NCI-H526 (cell line): ENCODE data around the gene TAB2.
"Not testable (repeated sequence)": the region's sequence is repeated elsewhere in the genome, so short reads cannot be mapped to it uniquely, and the experiment has no call there.

ENCODE experiments used
- DNase-seq, 2 experiments: peaks; one replicate each; lab custom pipeline; 2025; lab: John Stamatoyannopoulos, UW

TAB2 gene

DNA sequence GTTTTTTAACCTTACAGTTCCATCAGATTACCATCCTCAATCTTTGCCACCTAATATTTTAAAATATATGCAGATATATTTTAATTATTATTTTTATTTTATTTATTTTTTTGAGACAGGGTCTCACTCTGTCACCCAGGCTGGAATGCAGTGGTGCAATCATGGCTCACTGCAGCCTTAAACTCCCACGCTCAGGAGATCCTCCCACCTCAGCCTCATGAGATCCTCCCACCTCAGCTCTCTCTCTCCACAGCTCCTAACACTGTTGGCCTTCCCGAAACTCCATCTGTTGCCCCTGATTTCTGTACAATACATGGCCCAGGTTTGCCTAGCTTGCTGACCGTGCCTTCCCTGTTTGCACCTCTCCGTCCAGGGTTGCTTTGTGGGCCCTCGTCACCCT, 4.4 kb upstream of the TAB2 start:
- DNase-seq, result no peak

DNA sequence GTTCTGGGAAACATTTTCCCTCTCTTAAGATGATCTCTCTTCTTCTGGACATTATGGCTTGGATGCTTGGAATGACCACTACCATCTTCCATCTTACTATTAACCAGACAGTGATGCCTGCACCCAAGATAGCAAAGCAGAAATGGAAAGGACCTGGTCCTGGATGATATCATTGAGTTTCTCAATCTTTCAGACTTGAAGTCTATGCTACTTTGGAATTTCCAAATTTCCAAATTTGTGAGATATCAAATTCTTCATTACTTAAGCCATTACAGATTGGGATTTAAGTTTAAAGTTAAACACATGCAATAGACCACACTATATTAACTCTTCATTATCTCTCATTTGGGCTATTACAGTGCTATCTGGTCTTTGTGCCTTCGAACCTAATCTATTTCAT, 3.7 kb upstream of the TAB2 start:
- no peak for DNase-seq

DNA sequence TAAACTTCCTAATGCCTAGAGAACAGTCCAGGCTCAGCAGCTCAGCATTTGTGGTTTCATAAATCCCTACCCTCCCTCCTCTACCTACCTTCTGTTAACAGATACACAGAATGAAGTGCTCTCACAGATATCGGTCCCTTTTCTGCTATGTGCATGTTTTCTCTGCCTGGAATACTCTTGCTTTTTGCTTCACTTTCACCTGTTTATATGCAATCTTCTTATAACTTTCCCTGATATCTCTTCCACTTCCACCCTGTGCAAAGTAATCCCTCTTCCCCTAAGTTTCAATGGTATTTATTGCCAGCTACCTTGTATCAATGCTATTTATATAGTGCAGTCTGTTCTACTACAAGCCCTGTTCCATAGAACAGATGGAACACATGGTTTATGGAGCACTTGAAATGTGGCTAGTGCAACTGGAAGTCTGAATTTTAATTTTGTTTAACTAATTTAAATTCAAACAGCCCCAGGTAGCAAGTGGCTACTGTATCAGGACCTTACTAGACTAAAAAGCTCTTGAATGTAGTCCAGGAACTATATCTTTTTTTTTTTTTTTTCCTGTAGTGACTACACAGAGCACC, 3.1 kb upstream of the TAB2 start:
- DNase-seq, result peak in 1 of 2 experiments; percentile 15

DNA sequence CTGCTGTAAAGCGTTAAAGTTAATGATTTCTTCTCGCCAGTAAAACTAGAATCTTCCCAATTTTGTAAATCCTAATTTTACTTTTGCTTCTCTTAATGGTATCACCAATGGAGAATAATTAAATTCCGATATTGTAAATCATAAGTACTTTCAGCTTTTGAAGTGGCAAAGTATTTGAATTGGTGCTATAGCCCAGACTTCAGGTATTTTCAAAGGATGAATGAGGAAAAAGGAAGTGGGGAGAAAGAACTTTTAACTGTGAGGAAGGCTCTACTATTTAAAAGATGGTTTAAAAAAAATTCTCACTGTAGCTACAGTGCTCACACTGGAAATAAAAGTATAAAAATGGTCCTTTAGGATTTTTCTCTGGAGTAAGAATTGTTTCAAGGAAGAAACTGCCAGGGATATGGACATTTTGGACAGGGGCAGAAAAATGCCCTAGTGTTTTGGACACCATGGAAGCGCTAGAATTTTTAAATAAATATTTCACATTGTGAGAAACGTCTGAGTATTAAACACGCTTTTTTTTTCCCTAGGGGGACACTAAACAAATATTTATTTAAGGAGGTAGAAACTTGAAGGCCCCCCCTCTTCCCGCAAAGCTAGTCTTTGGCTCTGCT, 1.3 kb upstream of the TAB2 start:
- no peak for DNase-seq

DNA sequence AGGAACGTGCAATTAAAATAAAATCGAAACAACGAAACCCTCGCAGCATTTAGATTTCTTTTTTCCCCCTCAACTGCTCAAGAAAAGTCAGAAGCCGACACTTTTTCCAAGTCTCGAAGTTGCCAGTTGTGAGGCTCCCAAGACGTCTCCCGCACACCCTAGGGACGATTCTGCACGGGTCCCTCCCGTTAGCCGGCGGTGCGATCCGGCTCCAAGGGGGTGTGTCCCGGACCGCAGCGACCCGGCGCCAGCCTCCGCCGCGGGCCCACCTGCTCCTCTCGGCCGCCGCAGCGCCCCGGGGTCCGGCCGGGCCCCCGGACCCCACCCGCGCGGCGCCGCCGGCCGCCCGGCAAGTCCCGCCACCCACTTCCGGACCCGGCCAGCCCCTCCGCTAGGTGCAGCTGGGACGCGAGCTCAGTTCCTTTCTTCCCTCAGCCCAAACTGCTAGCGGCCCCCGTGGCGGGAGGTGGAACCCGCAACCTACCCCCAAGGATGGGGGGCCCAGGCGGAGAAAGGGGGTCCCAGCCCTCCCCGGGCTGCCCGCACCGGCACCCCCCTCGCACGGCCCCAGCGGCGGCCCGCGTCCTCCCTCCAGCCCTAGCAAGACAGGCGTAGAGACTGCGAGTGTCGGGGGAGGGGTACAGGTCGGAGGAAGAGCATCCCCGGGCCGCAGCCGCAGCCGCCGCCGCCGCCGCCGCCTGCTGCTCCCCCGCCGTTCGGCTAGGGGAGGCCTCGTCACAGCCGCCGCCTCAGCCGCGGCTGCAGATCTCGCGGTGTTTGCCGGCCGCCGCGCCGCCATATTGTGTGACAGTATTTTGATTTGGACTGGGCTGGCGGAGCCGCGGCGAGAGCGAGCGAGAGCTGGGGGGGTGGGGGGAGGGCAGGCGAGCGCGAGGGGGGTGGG, 520 bp upstream of the TAB2 start:
- DNase-seq, result peak; percentile 82 to 94

DNA sequence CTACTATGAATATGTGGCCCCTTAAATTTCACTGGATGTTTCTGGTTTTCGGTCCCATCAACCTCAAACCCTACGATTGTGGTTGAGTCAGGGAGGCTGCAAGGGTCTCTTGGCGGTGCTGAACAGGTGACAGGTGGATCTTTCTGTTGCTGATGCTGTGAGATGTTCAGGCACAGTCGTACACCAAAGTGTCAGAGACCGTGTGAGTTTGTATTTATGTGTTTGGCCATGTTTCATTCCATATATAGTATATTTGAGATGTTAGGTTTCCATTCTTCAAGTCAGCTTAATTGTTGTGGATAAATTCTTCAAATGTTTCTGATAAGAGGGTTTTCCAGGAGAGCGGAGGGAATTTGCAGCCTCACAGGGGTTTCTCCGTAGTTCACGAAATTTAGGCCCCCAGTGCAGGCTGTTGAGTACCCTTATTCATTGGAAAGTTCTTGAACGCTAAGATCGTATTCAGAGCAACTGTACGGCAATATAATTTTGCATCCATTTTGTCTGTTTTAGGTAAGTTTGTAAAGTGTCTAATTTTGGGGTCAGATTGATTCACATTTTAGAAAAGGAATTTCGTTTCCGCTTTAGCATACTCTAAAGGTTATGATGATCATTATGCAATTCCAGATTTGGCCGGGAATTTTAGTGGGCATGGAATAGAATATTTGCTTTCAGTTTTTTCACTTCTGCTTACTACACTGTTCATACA, 1.2 kb downstream of the TAB2 start:
- peak; percentile 18 to 56 for DNase-seq

DNA sequence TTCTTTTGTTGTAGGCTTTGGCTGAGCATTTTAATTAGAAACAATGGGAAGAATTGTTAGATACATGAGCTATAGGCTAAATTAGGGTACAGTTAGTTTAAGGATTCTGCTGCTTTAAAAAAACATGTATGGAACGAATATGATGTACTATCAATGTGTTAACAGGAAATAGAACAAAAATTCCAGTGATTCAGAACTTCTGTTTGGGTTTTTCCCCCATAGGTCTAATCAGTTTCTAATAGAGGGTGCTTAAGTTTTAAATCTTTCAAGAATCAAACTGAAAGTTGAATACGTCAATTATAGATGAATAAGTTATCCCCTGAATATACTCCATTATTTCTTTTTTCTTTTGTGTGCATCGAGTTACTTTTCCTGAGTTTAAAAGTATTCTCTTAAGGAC, 1.9 kb downstream of the TAB2 start:
- no peak for DNase-seq

DNA sequence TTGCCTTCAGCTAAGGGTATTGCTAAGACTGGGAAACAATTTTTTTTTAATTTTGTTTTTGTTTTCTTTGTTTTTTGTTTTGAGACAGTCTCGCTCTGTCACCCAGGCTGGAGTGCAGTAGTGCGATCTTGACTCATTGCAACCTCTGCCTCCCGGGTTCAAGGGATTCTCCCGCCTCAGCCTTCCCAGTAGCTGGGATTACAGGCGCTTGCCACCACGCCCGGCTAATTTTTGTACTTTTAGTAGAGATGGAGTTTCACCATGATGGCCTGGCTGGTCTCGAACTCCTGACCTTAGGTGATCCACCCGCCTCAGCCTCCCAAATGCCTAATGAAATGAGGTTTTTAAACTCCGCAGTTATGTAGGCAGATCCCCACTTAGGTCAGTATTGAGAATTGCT, 2.5 kb downstream of the TAB2 start:
- not testable (repeated sequence) for DNase-seq

DNA sequence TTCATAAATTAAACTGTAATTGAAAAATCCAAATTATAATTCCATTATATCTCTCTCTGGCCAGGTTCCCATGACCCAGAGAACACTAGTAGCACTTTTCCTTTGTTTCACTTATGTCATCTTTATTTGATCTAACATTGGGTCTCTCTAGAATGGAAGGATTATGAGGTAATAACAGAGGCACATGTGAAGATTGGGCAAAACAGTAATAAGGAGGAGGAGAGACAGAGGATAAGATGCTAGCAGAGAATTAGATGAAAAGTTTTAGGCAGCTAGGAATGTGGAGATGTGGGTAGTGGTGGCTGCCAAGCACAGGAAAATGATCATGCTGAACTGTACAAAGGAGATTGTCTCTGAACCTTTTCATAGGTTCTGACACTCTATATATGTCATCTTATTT, 3.3 kb downstream of the TAB2 start:
- no peak for DNase-seq

DNA sequence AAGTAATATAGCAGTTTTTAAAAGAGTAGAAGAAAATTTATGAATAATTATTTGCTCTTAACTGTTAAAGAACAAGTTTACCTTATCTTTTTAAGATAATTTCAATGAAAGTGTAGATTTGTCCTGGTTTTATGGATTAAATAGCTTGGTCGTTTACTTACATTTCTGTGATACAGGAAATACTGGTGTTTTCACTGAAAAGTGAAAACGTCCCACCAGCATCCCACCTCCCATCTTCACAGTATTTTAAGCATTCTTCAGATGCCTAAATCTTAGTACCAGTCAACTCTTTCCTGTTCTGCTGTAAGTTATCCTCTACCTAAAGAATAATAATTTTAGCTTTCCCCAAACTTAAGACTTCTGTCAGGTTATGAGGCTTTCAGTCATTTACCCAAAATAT, 5.8 kb downstream of the TAB2 start:
- DNase-seq, result no peak

DNA sequence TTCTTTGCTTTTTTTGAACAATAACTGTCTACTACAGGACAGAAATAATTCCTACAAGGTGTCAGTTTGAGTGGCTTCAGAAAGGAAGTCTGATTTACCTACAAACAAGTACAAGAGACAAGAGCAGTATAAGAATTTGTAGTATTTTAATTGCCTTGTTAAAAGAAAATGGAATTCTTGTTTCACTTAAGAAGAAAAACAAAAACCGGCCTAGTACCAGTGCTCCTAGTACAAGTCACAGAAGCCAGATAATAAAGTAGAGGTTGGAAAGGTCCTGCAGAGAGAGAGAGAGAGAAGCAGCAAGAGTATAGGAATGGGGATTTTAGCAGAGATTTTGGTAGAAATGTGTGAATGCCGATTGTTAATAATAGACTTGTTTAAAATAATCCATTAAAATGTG, 6.4 kb downstream of the TAB2 start:
- DNase-seq, result no peak

DNA sequence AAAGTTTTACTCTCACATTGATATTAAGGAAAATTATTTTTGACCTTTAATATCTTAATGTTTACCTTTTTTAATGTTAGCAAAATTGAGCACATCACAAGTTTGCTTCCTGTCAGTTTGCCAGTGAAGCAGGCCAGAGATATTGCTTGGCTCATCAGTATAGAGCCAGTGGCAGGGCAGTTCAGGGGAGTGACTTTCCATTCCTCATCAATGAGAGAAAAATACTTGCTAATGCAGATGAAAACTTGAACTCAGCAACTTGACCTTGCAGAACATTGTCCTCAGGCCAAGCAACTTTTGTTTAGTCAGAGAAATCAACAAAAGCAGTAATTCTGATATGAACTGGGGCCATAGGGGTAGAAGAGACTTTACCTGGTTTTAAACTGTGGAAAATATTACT, 6.9 kb downstream of the TAB2 start:
- no peak for DNase-seq

DNA sequence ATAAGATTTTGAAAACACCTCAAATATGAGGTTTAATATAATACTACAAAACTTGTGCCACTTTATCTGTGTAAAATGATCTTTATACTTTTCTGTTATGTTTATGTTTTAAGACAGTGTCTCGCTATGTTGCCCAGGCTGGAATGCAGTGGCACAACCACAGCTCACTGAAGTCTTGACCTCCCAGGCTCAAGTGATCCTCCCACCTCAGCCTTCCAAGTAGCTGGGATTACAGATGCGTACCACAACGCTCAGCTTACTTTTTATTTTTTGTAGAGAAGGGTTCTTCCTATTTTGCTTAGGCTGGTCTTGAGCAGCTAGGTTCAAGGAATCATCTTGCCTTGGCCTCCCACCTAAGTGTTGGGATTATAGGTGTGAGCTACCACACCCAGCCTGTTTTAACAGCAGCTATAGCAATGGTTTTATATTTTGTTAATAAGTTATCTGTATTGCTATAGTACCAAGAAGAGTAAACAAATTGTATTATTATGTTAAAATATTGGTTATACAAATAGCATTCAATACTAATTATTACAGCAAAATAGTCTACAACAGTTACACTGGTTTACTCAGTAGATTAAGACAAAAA, 8.2 kb downstream of the TAB2 start:
- DNase-seq, result no peak

DNA sequence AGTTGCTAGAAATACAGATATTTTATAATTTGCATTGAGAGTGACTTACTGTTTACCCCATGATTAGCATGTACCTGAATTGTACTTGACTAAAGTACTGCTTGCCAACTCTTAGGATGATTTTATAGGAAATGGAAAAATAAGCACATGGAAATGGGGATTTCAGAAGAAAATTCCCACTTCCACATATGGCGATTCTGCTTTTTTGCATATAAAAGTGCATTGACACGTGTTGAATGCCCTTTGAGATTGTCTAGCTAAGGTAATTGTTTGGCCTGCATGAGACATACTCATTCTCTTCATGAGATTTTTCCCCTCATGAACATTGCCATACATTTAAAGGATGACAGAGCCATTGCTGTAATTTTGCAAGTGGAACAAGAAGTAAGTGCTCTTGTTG, 10.1 kb downstream of the TAB2 start:
- no peak for DNase-seq

DNA sequence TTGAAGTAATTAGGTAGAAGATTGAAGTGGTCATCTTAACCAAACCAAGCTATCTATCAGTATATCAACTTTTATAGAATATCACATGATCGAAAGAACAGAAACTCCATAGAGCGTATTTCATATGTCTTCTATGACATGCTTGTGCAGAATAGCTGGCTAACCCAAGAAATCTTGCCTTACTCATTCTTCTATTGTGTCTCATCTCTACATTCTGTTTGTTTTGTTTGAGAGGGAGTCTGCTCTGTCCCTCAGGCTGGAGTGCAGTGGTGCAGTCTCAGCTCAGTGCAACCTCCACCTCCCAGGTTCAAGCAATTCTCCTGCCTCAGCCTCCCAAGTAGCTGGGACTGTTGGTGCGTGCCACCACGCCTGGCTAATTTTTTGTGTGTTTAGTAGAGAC, 10.6 kb downstream of the TAB2 start:
- no peak for DNase-seq

DNA sequence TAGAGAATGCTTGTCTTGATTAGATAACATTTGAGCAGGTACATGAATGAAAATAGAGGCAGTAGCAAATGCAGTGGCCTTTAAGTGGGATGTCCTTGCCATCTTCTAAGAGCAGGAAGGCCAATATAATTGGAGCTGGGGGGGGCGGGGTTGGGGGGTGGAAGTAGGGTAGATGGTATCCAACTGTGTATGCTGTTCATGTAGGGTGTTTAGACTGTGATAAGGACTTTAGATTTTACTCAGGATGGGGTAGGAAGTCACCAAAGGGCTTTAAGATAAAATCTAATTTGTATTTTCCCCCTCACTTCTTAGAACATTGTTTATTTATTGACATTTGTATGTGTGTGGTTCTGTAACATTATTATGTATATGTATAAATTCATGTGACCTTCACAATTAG, 12.0 kb downstream of the TAB2 start:
- no peak for DNase-seq

DNA sequence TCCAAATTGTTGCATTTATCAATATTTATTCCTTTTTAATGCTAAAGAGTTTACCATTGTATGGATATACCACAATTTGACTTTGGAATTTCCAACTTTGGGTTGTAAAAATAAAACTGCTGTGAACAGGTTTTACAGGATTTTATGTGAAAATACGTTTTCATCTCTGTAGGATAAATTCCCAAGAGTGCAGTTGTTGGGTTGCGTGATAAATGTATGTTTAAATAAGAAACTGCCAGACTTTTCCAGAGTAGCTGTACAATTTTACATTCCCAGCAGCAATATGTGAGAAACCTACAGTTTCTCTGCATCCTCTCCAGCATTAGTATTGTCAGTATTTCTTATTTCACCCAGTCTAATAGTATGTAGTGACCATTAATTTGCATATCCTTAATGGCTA, 12.6 kb downstream of the TAB2 start:
- DNase-seq, result no peak

DNA sequence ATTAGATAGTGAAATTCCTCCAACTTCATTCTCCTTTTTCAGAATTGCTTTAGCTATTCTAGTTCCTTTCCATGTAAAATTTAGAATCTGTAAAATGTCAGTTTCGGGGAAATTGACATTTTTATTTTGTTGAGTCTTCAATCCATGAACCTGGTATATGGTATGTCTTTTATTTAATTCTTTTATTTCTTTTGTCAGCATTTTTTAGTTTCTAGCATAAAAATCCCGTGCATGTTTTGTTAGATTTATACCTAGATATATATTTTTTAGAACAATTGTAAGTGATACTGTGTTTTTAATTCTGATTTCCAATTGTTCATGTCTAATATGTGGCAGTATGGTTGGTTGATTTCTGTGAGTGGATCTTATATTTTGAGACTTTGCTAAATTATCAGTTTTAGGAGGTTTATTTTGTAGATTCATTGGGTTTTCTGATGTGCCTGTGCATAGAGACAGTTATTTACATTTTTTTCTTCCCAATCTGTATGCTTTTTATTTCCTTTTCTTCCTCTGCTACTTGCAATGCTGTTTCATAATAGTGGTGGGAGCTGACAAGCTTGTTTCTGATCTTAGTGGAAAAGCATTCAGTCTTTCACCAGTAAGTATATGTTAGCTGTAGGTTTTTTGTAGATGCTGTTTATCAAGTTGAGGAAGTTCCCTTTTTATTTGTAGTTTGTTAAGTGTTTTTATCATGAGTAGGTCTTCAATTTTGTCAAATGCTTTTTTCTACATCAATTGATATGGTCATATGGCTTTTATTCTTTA, 13.7 kb downstream of the TAB2 start:
- DNase-seq, result no peak

DNA sequence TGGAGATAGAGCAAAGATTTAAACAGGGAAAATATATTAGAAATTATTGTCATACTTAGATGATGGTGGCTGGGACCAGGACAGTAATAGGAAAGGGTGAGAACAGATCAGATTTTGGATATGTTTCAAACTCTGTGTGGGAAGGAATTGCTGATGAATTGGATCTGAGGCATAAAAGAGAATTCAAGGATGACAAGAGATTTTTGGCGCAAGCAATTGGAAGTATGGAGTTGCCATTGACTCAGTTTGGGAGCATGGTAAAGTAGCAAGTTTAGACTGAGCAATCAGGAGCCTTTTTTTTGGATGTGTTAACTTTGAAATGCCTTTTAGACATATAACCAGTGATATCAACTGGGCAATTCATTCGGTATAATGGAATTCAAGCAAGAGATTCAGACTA, 14.4 kb downstream of the TAB2 start:
- DNase-seq, result no peak

DNA sequence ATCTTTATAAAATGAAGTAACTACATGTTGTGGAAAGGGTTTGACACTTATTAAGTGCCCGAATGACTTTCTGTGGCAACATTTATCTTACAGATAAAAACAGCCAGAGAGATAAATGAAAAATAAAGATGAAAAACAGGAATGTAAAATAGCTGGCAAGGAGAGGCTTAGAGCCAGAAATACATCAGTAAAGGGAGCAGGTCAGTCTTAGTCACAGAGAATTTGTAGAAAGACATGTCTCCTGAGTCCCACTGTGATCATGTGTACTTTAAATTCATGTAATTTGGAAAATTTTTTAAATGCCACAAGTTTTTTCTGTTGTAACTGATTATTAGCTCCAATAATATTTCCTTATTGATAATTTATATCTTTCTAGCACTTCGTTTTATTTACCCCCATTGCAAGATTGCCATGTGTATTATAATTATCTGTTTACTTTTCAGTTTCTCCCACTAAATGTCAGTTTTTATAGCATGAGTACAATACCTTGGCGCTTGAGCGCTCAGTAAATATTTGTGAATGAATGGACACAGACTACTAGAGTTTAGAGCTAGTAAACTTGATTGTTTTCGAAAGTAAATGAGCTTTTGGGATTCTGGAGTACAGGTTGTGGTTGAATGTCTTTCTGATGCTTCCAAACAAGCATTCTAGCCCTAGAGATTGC, 15.2 kb downstream of the TAB2 start:
- DNase-seq, result peak; percentile 13 to 18

DNA sequence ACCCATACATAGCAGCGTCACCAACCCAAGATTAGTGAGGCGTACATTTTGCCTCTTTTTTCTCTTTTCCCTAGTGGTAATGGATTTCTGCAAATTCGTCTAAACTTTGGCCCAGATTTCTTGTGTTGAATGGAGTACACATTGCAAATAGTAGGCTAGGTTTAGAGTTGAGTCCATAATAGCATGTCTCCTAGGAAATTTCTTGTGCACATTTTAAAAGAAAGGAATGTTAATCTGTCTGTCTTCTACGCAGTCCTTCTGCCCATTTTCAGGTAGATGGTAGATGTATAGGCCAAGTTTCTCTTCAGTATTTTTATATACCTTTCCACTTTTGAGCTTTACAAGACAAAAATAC, 15.7 kb downstream of the TAB2 start:
- no peak for DNase-seq
